ENCODE measurements around the gene VPS54.
"Not testable (repeated sequence)": the region's sequence is repeated elsewhere in the genome, so short reads cannot be mapped to it uniquely, and the experiment has no call there.

The VPS54 gene

GRCh38 chr2:63847571-63847970 is 171.7 kb downstream of the VPS54 start:
- in situ Hi-C loops (cut with HindIII; ENCODE audit: low sequenced_read_pairs) = not testable (repeated sequence)

DNA sequence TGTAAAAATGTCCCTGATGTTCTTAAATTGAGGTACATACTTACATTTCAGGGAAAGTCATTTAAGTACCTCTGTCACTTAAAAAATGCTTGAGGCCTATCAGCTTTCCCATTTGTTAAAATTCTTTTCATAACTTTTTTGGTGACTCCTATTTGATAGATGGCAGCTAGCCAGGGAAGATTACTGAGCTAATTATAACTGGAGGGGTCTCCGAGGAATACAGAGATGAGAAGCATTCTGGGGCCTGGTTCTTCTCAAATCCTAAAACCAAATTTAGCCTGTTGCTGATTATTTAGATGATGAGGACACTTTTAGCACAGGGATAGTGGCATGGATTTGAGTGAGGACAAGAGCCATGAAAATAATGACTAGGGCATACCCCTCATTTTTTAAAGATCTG is 172.7 kb downstream of the VPS54 start:
- in situ Hi-C loops (cut with HindIII; ENCODE audit: low sequenced_read_pairs) = no loop called here

DNA sequence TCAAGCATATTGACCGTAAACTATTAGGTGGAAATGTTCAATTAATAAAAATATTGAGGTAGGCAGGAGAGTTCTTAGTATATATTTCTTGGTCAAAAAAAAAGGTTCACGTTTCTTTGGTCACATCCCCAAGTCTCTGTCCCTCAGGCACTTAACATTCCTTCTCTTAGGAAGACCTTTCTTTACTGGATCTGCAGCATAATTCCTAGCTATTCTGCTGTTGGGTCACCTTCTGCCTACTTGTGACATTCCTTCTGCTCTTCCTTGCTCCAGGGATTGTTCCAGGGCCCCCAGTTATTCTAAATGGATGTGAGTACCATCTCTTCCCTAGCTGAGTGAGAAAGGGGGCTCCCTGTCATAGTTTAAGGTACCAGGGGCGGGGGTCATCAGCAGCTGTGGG is 173.4 kb downstream of the VPS54 start:
- in situ Hi-C loops (cut with HindIII; ENCODE audit: low sequenced_read_pairs) = no loop called here

- in situ Hi-C loops (cut with HindIII; ENCODE audit: low sequenced_read_pairs) = no loop called here
These were observed 174.6 kb downstream of the VPS54 start for GRCh38 chr2:63844616-63845015.

DNA sequence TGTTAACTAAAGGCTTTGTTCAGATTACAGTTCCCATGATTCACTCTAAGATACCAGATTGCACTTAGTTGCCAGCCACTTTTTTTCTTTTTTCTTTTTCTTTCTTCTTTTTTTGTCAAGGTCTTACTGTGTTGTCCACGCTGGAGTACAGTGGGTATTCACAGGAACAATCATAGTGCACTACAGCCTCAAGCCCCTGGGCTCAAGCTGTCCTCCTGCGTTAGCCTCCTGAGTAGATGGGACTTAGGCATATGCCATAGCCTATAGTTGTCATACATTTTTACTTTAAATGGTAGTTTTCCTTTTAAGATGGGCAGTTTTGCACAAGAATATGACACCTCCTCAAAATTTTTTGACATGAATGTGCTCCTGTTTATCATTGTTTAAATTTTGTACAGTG is 175.4 kb downstream of the VPS54 start:
- in situ Hi-C loops (cut with HindIII; ENCODE audit: low sequenced_read_pairs) = no loop called here

GRCh38 chr2:63843093-63843492 is 176.1 kb downstream of the VPS54 start:
- in situ Hi-C loops (cut with HindIII; ENCODE audit: low sequenced_read_pairs) = no loop called here

DNA sequence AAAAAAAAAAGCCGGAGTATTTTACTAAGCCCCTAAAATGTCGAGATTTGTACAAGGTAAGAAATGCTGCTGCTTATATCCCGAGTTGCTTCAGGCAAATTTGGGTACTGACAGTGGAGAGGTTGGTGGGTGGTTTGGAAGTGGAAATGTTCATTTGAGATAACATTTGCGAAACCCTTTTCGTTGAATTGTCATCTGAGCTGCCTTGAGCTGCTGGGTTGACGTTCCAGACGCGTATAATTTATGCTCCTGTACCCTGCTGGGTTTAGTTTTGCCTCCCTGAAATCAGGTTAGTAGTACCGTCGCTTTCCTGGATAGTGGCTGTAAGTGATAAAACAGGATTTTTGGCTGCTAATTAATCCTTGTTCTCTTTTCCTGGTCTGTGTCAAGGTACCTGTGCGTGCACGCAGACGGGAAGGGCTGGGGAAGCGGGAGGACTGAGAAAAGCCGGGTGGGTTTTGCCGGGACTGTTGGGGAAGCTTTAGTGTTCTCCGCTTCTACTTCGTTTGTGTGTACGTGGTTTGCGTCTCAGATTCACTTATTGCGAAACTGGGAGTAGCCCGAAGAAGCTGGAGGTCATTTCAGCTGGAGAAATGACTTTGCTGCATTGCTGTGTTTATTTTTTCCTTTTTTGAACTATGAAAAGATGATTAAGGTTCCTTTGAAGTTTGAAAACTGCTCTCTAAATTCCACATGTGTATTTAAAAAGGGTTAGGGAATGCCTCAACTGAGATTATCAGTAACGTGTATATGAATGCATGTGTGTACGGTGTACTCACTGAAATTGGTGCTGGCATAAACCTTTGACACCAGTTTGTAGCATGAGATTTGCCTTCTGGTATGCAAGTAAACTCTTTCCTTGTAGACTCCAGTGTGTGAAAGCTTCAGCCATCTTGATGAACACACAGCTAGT is 176.8 kb downstream of the VPS54 start:
- in situ Hi-C loops (cut with HindIII; ENCODE audit: low sequenced_read_pairs) = no loop called here

Data from DLD1 (cell line).